Neural progenitor cell (in vitro differentiated cells): ENCODE measurements around the gene PLA2G2E.

Experiments used
- CTCF ChIP-seq: fragments of 200-600 bp; sonication (generic); IDR thresholded peaks from 2 replicates; pipeline ENCODE4 v1.5.1; 2017; ENCODE audit warnings: antibody characterized with exemption, mild to moderate bottlenecking
- EZH2 ChIP-seq: fragments of 200-600 bp; sonication (generic); IDR thresholded peaks from 2 replicates; pipeline ENCODE4 v1.6.1; 2017; ENCODE audit warnings: antibody characterized with exemption, mild to moderate bottlenecking, moderate library complexity
- EZH2phosphoT487 ChIP-seq: fragments of 200-600 bp; sonication (generic); IDR thresholded peaks from 2 replicates; pipeline ENCODE4 v1.6.1; 2017; ENCODE audit warnings: antibody characterized with exemption

- TF ChIP-seq EZH2: no peak
- no peak for TF ChIP-seq CTCF
- no peak for TF ChIP-seq EZH2phosphoT487
These were observed 37.2 kb upstream of the PLA2G2E start for GRCh38 chr1:19960591-19960990.
